Fibroblast of the aortic adventitia (primary cell): Measurements from ENCODE around the gene ZMYND8. TPM values are rescaled to one million over a fixed set of nuclear protein-coding genes. Genes with fewer than 3 reads are reported as not detected.
"Not testable (repeated sequence)": the region's sequence is repeated elsewhere in the genome, so short reads cannot be mapped to it uniquely, and the experiment has no call there.

Experiments
- DNase-seq: peaks from one replicate; pipeline ENCODE4 v3.0.0-alpha.2; 2010; ENCODE audit warnings: low read depth
- H3K4me3 ChIP-seq: 2 replicates; pipeline ENCODE4 v1.5.1; 2011; ENCODE audit warnings: low read depth, mild to moderate bottlenecking, control low read depth, low read length, moderate library complexity
- total RNA-seq: library from RNA; depleted of rRNA; stranded (reverse); fragments of >200 nt; gene quantifications from 2 replicates; pipeline ENCODE4 v1.2.3, GENCODE V29; 2012; ENCODE audit warnings: low replicate concordance
- TF ChIP-seq, protein P1 (sequence below): IDR thresholded peaks from 2 replicates; pipeline ENCODE4 v1.5.1; 2011; ENCODE audit warnings: mild to moderate bottlenecking, low read length, control low read depth, inconsistent platforms; ENCODE audit not compliant: insufficient read depth

The ZMYND8 gene
- total RNA-seq, 1 donor: 24.0 TPM

DNA sequence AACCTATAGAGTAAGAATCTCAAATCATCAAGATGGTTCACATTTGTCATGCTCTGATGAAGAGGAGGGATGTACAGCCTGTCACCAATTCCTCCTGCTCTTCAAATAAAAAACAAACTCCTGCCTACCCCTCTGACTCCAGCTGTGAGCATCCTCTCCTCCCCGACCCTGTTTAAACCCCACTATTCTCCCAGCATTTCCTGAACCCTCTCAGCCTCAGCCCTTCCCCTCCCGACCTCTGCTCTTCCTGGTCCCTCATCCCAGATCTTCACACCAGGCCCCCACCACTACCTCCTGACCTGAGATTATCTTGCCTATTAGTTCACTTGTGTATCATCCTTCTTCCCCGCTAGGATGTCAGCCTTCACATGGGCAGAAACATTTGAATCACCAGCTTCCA lies 75.8 kb downstream of the ZMYND8 start:
- DNase-seq: no peak
- TF ChIP-seq, protein P1, sequence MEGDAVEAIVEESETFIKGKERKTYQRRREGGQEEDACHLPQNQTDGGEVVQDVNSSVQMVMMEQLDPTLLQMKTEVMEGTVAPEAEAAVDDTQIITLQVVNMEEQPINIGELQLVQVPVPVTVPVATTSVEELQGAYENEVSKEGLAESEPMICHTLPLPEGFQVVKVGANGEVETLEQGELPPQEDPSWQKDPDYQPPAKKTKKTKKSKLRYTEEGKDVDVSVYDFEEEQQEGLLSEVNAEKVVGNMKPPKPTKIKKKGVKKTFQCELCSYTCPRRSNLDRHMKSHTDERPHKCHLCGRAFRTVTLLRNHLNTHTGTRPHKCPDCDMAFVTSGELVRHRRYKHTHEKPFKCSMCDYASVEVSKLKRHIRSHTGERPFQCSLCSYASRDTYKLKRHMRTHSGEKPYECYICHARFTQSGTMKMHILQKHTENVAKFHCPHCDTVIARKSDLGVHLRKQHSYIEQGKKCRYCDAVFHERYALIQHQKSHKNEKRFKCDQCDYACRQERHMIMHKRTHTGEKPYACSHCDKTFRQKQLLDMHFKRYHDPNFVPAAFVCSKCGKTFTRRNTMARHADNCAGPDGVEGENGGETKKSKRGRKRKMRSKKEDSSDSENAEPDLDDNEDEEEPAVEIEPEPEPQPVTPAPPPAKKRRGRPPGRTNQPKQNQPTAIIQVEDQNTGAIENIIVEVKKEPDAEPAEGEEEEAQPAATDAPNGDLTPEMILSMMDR: no peak
- no peak overlapping the region for H3K4me3 ChIP-seq

DNA sequence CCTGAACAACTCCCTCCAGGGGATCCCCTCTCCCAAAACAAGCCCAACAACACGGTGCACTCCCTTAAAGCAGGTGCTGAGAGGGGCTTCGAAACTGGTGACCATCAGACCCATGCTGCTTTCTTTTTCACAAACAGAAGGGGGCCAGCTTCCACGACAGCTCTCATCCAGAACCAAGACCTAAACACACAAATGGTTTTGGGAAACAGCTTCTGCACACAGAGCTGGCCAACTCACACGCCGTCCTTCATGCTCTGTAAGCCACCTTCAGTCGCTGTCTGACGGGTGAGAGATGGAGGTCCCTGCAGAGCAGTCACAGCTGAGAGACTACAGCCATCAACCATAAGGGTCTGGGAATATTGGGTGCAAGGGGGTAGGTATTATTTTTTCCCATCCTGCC lies 76.3 kb downstream of the ZMYND8 start:
- DNase-seq: no peak
- H3K4me3 ChIP-seq: no peak overlapping the region
- TF ChIP-seq, protein P1: no peak

DNA sequence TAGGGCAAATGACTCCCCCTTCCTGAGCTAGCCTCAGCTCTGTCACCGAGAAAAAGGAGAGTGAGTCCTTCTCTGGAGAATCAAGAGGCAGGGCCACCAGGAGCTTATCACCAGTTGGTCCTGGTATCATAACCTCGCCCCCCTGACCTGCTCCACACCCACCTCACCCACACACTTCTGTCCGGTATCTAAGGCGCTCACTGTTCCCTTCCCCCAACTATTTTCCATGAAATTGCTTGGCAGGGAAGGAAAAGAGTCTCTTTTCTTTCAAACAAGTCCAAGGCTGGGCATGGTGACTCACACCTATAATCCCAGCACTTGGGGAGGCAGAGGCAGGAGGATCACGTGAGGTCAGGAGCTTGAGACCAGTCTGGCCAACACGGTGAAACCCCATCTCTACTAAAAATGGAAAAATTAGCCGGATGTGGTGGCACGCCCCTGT lies 77.6 kb downstream of the ZMYND8 start:
- DNase-seq: no peak
- TF ChIP-seq, protein P1: no peak
- H3K4me3 ChIP-seq: no peak overlapping the region

DNA sequence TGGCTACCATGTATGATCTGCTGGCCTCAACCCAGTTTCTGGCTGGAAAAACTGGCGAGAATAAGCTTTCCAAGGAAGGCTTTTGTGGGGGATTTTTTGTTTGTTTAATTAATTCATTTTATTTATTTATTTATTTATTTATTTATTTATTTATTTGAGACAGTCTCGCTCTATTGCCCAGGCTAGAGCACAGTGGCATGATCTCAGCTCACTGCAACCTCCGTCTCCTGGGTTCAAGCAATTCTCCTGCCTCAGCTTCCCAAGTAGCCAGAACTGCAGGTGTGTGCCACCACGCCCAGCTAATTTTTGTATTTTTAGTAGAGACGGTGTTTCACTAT lies 79.0 kb downstream of the ZMYND8 start:
- DNase-seq, H3K4me3 ChIP-seq: not testable (repeated sequence)

DNA sequence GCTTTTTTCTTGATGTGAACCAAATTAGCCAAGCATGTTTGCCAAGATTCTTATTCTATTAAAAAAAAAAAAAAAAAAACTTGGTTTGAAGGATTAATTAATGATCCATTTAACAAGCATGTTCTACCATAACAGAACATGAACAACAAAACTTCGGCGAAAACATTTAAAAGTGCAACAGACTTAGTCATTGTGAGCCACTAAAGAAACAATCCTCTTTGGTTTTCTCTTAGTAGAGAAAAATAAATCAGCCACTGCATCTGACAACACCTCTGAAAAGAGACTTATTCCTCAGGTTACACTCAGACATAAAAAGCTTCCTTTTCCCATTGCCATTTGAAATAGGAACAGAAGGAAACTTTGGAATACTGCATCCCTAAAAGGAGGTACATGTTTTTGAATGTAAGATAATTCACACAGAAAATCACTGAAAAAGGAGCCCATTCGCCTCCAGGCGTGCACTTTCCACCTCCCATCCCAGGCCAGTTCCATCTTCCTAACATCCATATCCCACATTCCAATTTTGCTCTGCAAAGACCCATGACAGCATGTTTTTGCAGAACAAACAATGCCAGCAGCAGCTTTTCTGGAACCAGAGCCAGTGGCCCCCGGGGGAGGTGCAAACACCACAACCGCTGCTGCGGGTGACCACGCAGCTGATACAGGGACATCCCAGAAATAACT lies 79.5 kb downstream of the ZMYND8 start:
- no peak overlapping the region for H3K4me3 ChIP-seq
- DNase-seq: peak; percentile 74
- TF ChIP-seq, protein P1: no peak

DNA sequence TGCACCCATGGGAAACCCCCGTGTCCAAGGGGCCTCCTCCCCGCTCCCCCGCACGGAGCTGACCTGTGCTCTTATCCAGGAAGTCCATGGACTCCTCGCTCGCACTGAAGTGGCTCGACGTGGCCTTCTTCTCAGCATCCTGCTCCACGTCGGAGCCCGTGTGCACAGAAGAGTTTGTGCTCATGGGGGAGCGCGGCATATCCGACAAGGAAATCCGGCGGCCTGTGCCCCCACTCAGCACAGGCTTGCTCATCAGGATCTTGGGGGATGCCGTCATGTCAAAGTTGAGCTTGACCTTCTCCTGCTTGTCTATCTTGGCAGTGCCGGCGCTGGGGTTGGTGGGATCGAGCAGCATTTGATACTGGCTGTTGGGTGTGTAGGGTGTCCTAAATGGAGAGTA lies 80.2 kb downstream of the ZMYND8 start:
- no peak overlapping the region for H3K4me3 ChIP-seq
- DNase-seq: no peak
- TF ChIP-seq, protein P1: no peak

DNA sequence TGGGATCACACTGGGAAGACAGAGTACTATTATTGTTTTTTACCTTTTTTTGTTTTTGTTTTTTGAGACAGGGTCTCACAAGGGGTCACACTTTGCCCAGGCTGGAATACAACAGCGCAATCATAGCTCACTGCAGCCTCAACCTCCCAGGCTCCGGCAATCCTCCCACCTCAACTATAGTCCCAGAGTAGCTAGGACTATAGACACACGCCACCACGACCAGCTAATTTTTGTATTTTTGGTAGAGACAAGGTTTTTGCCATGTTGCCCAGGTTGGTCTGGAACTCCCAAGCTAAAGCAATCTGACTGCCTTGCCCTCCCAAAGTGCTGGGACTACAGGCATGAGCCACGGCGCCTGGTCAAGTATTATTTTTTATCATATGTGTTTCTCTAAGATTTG lies 81.0 kb downstream of the ZMYND8 start:
- no peak overlapping the region for H3K4me3 ChIP-seq
- no peak for DNase-seq
- TF ChIP-seq, protein P1: no peak
